ENCODE data around the gene CAPZB. TPM values are rescaled to one million over a fixed set of nuclear protein-coding genes. Genes with fewer than 3 reads are reported as not detected.

CAPZB gene
- total and polyA plus RNA-seq, 2 of the 4 experiments (the other 2 are of a cell fraction), result 216 to 304 TPM

- peaks cover 44 to 96% of the 10 kb centered on the region in 2 experiments for H3K79me1 ChIP-seq (ENCODE audit: low read depth in 1 of 2, low read length in 2 of 2)
- H3K27me3 ChIP-seq (ENCODE audit: control insufficient read depth, insufficient read depth, low read length), result no peaks in the 10 kb centered on the region
- intact Hi-C loops (cut with micrococcal nuclease), result no loop called here
- H2AK9ac ChIP-seq (replicated peaks; ENCODE audit: low read depth, low read length, poor library complexity), result no peak overlapping the region
- peak overlapping the region; percentile 7; the same call in 1 of the 2 replicates for H3K14ac ChIP-seq (replicated peaks; ENCODE audit: low read depth, low read length)
- peak overlapping the region; percentile 27 for H2BK5ac ChIP-seq (ENCODE audit: low read depth, low read length, poor library complexity, severe bottlenecking)
- no peak for DNase-seq
- H3K9me1 ChIP-seq (ENCODE audit: insufficient read depth, low read length), result peaks cover 75% of the 10 kb centered on the region
- ChIA-PET POLR2A (ENCODE audit: unreplicated experiment) (no interaction called here), CTCF (interaction anchor here (0.6 to 1.8 kb wide), 2 partner anchors 10 to 46 kb away, joined by 3 to 5 read pairs; no protein-coding TSS in a partner anchor)
- WGBS, 2 experiments (ENCODE audit: extremely low coverage in 2 of 2, insufficient read length in 1 of 2), result no CpG with 5 or more reads among the region's 8 CpGs
- H3K56ac ChIP-seq (ENCODE audit: extremely low read depth, insufficient read depth, low read length), result no peak overlapping the region
- H2AFZ ChIP-seq (replicated peaks; ENCODE audit: low read length, poor library complexity), result no peak overlapping the region
- H2BK15ac ChIP-seq (ENCODE audit: low read depth, low read length), result 0 out of 3 replicates have a peak overlapping the region, but pooled peaks have one; percentile 27
- peak overlapping the region; percentile 38 for H3K4me2 ChIP-seq (ENCODE audit: low read depth, low read length)
- in situ Hi-C loops (cut with MboI; ENCODE audit: low sequenced_read_pairs), result no loop called here
- ATAC-seq (ENCODE audit: low read depth), result no peak
- peak overlapping the region; percentile 20; the same call in 1 of the 2 replicates for H2AK5ac ChIP-seq (ENCODE audit: low read depth, low read length)
- H4K20me1 ChIP-seq (ENCODE audit: insufficient read depth, low read length), result peaks cover 99% of the 10 kb centered on the region
- TF ChIP-seq FOS (IDR thresholded peaks at IDR 0.05; ENCODE audit: low read depth, low read length) (no peak), RFX5 (IDR thresholded peaks at IDR 0.05; ENCODE audit: low read depth, low read length) (no peak), ELK1 (IDR thresholded peaks at IDR 0.05; ENCODE audit: borderline replicate concordance, low read depth, low read length) (no peak), MAZ (IDR thresholded peaks at IDR 0.05; ENCODE audit: borderline replicate concordance, low read depth, low read length) (no peak), BHLHE40 (IDR thresholded peaks at IDR 0.05; ENCODE audit: low read depth, low read length) (no peak), MAFK (IDR thresholded peaks at IDR 0.05; ENCODE audit: low read depth, low read length) (peak; percentile 76), CEBPB (IDR thresholded peaks at IDR 0.05; ENCODE audit: low read depth, low read length) (peak; percentile 63; the same call in 1 of the 2 replicates), POLR2A (IDR thresholded peaks at IDR 0.05; ENCODE audit: low read depth, low read length) (no peak)
- H3K27ac ChIP-seq (ENCODE audit: insufficient read depth, low read length), result peak overlapping the region; percentile 78; the same call in 1 of the 2 replicates
- H4K5ac ChIP-seq (ENCODE audit: low read depth, low read length), result peak overlapping the region; percentile 45
- H3K4me3 ChIP-seq (ENCODE audit: insufficient read depth, low read depth, low read length), result no peak overlapping the region
- H2BK20ac ChIP-seq (ENCODE audit: low read depth, low read length), result no peak overlapping the region; the same call in 1 of the 2 replicates
- no peaks in the 10 kb centered on the region for H3K9me3 ChIP-seq (ENCODE audit: control insufficient read depth, insufficient read depth, low read length)
- dilution Hi-C loops (cut with HindIII; ENCODE audit: low sequenced_read_pairs, unreplicated experiment), result no loop called here
- no peak overlapping the region for H3K9ac ChIP-seq (ENCODE audit: low read depth, low read length)
- peaks cover 17% of the 10 kb centered on the region for H3K36me3 ChIP-seq (ENCODE audit: control insufficient read depth, insufficient read depth, low read length)
- 0 out of 2 replicates have a peak overlapping the region, but pooled peaks have one; percentile 30 for H4K91ac ChIP-seq (ENCODE audit: insufficient read depth, low read depth, low read length)
- peak overlapping the region; percentile 42; the same call in 1 of the 2 replicates for H3K18ac ChIP-seq (ENCODE audit: low read depth, low read length)
- peak overlapping the region; percentile 13 for H3K23ac ChIP-seq (ENCODE audit: low read depth, low read length)
- peak overlapping the region; percentile 20; the same call in 1 of the 2 replicates for H2BK120ac ChIP-seq (ENCODE audit: low read depth, low read length)
- H3K4me1 ChIP-seq (ENCODE audit: control insufficient read depth, insufficient read depth, low read length), result peaks cover 54% of the 10 kb centered on the region
- no TSS peak for BruUV-seq (replicated peaks)
- H4K8ac ChIP-seq (ENCODE audit: low read depth in 2 of 2, low read length in 2 of 2), result peak overlapping the region; percentile 14 to 33; a peak in 2 of 4 replicates
- H3K4ac ChIP-seq (ENCODE audit: low read depth, low read length), result peak overlapping the region; percentile 41
Observed at GRCh38 chr1:19436716-19437476, 48.4 kb downstream of the CAPZB start.
